A172 (cell line): ENCODE measurements around the gene LAMB1. TPM values are rescaled to one million over a fixed set of nuclear protein-coding genes. Genes with fewer than 3 reads are reported as not detected.
"Not testable (repeated sequence)": the region's sequence is repeated elsewhere in the genome, so short reads cannot be mapped to it uniquely, and the experiment has no call there.

Experiments used
- DNase-seq: peaks from one replicate; pipeline ENCODE4 v3.0.0-alpha.2; 2015; ENCODE audit warnings: low spot score
- total RNA-seq: library from RNA; depleted of rRNA; stranded (reverse); fragments of >200 nt; shearing (Covaris generic); gene quantifications from 2 replicates; pipeline ENCODE4 v1.2.3, GENCODE V29; 2014

The LAMB1 gene
- total RNA-seq, 1 experiment from 2014 or later, result 133 TPM

DNA sequence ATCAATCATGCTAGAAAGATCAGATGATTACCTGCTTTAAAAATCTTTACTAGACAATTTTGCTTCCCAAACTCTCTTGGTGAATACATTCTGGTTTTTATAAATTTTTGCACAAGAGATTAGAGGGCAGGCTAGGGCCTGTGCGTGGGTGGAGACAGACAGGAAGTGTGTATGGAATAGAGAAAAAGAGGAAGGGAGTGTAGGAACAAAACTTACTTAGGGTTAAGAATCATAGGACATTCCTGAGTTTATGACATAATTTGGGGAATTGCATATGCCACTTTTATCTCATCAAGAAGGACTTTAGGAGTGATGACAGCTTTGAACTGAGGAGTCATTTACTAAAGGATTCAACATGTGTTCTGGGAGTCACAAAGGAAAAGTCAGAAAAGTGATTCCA lies 31.3 kb downstream of the LAMB1 start:
- DNase-seq, result no peak

DNA sequence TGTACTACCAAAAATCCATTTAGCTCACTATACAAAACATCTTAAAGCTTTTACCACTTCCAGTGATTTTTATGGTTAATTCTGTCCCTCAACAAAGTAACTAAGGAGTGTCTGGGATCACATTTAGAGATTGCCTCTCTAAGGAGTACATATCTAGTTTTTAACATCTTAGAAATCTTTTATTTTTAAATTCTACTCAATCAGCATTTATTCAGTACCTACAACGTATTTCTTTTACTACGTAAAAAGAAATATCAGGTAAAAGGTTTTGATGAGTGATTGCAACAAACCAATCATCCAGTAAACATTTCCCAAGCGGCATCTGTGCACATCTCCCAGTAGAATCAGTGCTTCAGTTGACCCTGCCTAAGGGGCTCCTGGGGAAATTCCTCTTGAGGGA lies 31.9 kb downstream of the LAMB1 start:
- DNase-seq, result no peak

DNA sequence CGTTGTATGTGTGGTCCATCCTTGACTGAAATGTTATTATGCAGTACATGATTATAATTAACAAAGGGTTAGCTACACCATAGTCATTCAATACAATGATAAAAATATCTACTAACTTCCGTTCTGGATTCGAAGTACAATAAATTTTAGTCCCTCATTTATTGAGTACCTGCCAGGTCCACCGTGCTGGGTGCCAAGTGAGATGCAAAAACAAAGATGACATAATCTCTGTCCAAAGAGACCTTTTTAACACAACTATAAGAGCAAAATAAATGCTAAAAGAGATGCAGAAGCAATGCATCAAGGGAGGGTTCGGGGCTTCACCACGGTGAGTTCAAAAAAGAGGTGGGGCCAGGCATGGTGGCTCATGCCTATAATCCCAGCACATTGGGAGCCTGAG lies 33.1 kb downstream of the LAMB1 start:
- DNase-seq, result no peak

DNA sequence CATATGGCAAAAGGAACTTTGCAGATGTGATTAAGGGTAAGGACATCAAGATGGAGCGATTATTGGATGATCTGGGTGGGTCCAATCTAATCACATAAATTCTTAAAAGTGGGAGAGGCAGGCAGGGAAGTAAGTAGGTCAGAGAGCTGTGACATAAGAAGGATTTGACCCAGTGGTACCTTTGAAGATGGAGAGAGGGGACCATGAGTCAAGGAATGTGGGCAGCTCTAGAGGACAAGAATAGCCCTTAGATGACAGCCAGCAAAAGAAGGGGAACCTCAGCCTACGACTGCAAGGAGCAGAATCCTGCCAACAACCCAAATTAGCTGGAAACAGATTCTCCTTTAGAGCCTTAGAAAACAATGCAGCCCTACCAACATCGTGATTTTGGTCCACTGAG lies 34.5 kb downstream of the LAMB1 start:
- no peak for DNase-seq

DNA sequence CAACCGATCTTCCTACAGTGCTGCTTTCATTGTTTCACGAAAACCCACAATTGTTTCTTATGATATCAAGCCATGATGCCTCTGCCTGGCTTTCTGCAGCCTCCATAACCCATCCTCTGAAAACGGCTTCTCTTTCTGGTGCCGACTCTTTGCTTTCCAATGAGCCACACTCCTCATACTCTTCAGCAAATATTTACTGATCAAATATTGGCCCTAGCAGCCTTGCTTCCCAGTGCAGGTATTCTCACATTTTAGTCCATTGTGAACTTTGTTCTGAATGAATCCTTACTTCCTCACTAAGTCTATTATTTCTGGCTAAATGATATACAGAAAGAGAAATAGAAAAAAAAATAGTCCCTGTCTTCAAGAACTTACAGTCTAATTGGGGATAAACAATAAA lies 35.5 kb downstream of the LAMB1 start:
- no peak for DNase-seq

DNA sequence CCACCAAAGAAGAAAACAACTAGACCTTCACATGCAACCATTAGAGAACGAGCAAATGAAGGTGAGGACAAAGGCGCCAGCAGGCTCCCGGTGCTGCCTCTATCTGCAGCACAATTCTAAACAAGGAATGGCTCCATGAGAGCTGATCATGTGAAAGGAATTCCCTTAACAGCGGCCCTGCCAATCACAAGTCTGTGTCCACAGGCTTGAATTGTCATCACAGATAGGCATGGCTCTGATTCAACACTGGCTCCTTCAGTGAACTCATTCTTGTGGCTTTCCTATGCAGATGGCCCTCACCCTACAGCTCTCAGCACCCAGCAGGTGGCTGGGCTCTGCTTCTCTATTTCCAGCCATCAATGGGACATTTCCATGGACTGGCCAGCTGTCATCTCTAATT lies 36.2 kb downstream of the LAMB1 start:
- peak; percentile 98 for DNase-seq

DNA sequence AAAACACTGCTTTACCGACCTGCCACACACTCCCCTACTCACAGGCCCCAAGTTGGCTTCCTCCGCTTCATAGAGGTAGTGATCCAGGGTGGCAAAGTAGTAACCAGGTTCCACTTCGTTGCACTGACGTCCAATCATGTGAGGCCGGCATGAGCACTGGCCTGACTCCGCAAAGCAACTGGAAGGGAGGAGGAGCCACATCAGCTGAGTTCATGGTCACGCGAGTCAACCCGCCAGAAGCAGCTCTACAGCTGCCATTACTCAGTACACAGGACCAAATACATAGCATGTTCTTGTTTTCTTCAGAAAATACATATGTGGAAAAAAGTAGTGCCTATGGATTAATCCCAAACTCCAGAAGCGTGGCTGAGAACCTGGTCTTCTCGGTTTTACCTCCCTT lies 38.5 kb downstream of the LAMB1 start:
- no peak for DNase-seq

DNA sequence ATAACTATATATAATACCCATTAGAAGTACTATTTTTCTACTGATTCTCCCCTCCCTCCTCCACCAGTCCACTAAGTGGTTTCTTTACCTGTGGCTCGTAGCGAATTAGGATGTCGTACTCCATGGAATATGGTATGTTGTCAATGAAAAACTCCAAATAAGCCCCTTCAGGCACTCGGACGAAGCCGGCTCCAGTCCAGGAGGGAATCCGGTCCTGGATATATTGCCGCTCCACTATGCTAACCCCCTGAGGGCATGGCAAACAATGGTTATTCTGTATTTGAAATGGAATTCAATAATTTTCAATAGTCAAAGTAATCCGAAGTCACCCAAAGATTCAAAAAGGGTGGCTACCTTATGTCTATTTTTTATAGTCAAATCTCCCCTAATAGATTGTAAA lies 40.1 kb downstream of the LAMB1 start:
- DNase-seq, result no peak

DNA sequence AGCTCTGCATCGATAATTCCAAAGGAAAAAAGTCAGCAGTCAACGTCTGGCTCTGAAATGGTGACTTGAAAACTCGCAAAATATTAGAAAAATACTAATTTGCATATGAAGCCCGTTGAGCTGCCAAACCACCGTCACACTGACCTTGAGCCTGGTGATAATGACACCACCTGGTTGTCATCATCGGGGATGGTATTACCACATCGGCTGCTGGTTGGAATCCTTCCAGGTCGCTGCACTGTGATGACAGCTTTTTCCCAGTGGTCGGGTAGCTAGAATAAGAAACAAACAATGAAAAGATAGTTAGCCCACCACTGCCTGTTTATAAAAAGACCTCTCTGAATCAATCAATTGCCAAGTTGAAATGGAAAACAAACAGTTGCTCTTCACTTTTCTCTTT lies 41.6 kb downstream of the LAMB1 start:
- no peak for DNase-seq

DNA sequence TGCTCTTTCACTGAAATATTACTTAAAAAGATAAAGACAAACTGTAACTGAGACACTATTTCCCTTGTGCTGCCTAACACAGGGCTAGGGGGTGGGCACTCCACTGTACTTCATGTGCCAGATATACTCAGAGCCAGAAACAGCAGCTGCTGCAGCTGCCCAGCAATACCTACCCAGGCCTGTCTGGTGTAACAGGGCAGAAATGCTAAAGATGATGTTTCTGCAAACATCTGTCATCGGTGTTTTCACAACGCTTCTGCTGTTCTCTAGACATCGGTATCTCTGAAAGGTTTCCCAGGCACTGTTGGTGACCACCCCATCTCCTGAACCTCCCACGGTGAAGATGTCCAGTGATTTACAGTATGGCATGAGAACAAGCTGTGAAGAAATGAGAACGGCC lies 42.7 kb downstream of the LAMB1 start:
- no peak for DNase-seq

DNA sequence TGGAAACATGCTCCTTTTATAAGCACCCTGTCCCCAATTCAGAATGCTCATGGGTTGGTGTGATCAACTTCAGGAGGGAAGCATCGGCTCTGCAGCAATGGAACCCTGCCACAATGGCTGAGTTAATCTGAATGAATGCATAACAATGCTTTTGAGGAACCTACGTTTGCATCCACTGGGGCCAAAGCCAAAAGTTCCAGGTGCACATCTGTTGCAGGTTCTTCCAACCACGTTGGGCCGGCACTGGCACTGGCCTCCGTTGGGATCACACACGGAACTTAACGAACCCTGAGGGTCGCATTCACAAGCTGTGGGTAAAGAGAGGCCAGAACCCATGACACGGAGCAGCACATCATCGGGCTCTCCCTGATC lies 43.4 kb downstream of the LAMB1 start:
- DNase-seq, result no peak

DNA sequence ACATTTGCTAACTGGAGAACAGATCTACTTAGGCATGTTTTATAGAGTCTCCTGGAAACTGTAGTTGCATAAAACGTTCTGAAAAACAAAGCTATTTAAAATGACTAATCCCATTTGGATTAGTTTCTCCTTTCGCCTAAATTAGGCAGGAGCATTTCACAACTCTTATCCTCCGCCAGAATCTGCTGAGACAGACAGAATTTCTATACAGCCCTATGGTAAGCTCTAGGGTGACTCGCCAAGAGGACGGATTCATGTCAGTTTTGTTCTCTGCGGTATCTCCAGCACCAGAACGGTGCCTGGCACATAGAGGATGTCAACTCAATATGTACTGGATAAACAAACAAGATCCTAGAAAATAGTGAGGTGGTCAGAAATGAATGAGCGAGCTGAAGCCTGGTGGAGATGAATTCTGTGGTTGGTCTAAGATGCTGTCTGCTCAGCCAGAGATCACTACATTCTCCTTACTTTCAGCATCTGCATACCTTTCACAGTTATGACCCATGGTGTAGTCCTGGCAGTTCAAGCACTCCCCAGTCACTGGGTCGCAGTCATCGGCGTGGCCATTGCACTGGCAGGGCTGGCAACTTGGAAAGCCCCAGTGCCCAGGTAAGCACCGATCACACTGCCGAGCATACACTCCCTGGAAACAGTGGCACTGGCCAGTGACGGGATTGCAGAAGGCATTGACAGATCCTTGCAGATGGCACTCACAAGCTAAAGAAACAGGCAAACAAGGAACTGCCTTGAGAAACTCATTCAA lies 44.0 kb downstream of the LAMB1 start:
- no peak for DNase-seq

DNA sequence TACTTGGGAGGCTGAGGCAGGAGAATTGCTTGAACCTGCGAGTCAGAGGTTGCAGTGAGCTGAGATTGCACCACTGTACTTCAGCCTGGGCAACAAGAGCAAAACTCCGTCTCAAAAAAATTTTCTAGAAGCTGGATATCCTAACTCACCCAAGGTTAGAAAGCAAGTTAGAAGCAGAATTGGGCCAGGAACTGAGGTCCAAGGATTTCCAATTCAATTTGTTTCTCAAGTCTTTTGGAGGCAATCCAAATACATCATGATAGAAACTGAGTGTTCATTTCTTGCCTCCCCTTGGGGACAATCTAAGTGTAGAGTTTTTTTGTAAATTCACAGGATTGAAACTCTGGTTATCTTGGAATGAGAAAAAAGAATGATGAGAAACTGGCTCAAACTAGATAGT lies 45.5 kb downstream of the LAMB1 start:
- DNase-seq, result no peak

DNA sequence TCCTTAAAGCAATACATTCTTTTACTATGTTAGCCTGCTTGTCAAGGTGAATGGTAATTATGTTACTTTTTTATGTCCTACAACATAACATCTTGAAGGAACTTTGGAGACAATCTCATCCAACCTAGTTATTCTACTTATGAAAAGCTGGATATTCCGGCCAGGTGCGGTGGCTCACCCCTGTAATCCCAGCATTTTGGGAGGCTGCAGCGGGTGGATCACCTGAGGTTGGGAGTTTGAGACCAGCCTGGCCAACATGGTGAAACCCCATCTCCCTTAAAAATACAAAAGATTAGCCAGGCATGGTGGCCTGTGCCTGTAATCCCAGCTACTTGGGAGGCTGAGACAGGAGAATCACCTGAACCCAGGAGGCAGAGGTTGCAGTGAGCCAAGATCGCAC lies 46.0 kb downstream of the LAMB1 start:
- not testable (repeated sequence) for DNase-seq

DNA sequence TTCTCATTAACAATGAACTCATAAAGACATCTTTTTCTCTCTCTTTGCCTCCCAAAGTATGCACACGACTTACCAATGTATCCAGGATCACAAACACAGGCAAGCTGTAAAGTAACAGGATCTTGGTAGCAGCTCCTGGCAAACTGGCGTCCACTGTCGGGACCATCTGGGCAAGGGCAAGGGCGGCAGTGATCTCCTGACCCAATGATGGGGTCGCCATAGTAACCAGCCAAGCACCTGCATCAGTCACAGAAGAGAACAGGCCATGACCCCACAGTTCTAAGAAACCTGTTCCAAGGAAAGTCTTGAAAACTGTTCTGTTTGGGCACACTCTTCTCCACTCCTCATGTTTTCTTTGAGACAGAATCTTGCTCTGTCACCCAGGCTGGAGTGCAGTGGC lies 47.6 kb downstream of the LAMB1 start:
- DNase-seq, result no peak

DNA sequence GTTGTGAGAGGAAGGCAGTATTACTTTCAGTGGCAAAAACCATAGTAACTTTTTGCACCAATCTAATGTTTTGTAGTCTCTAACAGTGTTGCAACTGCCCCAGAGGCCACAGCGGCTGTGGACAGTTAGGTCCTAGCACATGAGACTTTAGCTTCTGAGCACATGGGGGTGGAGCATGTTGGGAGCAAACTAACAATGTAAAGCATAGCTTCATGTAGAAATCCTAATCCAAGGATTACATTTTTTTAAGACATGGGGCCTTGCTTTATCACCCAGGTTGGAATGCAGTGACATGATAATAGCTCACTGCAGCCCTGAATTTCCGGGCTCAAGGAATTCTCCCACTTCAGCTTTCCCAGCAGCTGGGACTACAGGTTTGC lies 49.0 kb downstream of the LAMB1 start:
- peak; percentile 30 for DNase-seq

DNA sequence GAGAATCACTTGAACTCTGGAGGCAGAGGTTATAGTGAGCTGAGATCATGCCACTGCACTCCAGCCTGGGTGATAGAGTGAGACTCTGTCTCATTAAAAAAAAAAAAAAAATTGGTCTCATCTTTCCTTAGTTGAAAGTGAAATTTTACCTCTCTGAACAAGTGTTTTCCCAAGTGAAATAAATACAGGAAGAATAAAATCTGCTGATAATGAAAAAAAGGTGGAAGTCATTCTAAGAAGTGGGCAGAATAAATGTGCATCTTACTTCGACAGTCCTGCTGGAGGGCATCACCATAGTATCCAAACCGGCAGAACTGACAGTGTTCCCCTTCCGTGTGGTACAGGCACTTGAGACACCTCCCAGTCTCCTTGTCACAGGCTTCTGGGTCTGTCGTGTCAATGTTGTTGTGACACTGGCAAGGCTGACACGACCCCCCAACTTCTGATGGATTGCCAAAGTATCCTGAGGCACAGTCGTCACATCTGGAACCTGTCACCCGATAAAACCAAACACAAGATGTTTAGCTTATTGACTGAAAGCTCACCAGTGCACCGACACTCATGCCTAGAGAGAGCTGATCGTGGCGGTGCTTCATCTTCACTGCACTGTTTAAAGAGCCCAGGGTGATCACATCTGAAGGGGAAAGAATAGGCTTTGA lies 49.6 kb downstream of the LAMB1 start:
- no peak for DNase-seq

DNA sequence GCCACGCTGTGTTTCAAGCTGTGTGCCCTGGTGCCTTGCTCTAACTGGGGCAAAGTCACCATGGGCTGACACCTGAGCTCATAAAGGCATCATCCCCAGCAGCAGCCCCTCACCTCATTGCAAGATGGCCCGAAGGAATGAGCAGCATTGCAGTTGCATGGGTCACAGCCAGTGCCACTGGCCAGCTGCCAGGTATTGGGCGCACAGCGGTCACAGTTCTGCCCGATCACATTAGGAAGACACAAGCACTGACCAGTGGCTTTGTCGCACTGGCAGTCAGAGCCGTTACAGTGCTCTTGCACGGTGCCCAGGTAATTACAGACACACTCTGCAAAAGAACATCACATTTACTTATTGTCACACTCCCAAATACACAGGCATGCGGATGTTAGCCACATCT lies 51.1 kb downstream of the LAMB1 start:
- DNase-seq, result no peak

DNA sequence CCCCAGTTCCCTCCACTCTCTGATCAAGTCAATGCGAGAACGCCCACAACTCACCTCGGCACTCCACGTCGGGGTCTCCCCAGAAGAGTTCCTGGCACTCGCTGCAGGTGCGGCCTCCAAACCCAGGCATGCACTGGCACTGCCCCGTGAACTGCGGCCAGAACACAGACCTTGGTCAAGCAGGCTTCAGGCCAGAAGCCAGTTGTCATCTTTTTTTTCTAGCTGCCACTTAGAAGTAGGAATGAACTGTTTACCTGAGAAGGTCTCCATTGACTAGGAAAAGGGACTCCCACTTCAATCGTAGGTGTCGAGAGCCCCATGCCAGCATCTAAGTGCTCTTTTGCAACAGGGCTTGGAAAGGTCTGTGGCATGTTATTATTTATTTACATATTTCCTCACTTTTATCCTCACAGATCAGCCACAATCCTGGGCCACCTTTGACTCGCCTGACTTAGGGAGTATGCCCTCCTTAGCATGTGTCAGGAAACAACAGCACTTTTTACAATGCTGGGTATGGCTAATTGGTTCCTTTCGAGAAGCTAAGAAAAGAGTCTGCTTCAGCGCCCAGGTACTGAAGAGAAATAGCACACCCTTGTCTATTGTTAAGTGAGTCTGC lies 51.7 kb downstream of the LAMB1 start:
- no peak for DNase-seq

DNA sequence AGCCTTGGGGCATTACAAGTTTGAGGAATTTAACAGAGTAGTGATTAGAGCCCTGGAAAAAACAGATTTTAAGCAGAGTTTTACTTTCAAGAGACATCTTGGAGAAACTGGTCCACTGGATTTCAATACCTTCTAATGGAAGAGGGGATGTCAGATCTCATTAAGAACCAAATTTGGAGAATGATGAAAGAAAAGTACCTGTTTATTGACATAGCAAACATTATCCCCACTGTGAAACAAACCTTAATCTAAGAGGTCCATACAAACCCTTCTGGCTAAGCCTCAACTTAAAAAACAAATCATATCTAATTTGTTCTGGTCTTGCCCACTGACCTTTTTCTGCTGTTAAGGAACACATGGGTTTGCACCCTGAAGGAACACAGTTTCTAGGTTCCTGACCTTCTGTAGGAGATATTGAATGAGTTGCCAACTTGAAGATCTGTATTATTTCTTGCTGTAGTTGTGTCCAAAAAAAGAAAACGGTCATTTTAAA lies 53.5 kb downstream of the LAMB1 start:
- DNase-seq, result no peak

DNA sequence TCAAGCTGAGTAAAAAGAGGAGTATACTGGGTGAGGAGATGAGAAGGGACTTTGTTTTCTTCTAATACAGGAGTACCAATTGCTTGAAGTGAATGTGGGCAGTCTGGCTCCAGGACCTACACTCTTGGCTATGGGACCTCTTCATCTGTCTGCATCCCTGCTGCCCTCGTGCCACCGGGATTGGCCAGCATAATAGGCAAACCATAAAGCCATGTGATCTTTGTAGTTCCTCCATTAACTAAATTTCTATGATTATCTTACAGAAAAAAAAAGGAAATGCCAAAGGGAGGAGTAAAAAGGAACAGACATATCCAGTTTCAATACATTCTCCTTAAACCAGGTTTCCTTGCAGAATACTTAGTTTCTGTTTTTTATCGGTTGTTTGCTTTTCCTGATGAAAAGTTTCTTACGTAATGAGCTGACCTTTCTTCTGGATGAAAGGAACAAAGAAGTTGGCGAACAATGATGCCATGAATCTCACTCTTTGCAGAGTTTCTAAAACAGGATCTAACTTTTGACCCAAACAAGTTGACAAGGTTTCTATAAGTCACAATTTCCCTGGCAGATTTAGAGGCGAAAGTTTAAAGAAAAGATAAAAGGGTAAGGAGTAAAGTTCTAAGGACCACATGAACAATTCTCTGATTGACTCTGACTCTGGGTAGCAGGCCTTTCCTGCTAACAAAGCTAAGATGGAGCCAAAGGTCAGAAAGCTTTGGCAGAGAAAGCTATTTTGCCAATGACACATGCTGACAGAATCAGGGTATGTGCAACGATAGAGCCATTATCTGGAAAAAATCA lies 54.1 kb downstream of the LAMB1 start:
- DNase-seq, result peak; percentile 85

DNA sequence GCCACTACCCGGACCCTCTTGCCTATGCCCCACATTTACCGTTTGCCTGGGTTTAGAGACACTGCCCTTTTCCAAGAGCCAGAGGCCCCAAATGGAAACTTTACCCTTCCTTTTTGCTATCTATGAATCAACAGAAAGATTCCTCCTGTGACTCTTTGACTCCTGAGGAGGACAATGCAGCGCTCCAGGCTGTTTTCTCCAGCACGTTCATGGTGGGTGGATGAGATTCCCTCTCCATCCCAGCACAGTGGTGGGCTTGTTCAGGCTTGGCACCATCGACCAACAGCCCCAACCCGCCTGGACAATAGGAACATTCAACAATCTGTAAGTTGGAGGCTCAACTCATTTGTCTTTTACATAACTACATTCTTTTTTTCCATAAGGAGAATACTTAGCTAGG lies 56.1 kb downstream of the LAMB1 start:
- DNase-seq, result no peak
